ENCODE data around the gene MAP3K14. TPM values are rescaled to one million over a fixed set of nuclear protein-coding genes. Genes with fewer than 3 reads are reported as not detected.

Gene MAP3K14
- total and polyA plus RNA-seq, 12 donors = 6.7 to 24.1 (median 12.6) TPM

GRCh38 chr17:45276031-45276430, 40.8 kb downstream of the MAP3K14 start:
- DNase-seq (no peak), ATAC-seq (peak in 1 of 8 donors; percentile 12)
- H3K27me3 ChIP-seq = no peaks in the 10 kb centered on the region
- intact Hi-C loops (cut with DNase I) = loop anchor here in 9 of 10 donors (2.0 to 10.0 kb wide), 8 partner anchors 36 to 111 kb away; partner anchors contain the start of gene FMNL1 (in 5 of the 9)
- WGBS, 2 donors = 55 to 61% methylated on average over 6 of the region's 6 CpGs
- peaks cover 0 to 65% (median 32%) of the 10 kb centered on the region in 9 donors for H3K36me3 ChIP-seq
- H3K4me1 ChIP-seq = peaks cover 12 to 53% (median 36%) of the 10 kb centered on the region in 9 donors
- TF ChIP-seq CTCF (IDR thresholded peaks at IDR 0.05) = no peak
- peak overlapping the region in 4 of 10 donors; percentile 16 to 70 (median 38) for H3K27ac ChIP-seq
- H3K4me3 ChIP-seq = no peak overlapping the region
- H3K9me3 ChIP-seq = no peaks in the 10 kb centered on the region

GRCh38 chr17:45274033-45274432, 42.8 kb downstream of the MAP3K14 start:
- H3K27me3 ChIP-seq = no peaks in the 10 kb centered on the region
- H3K36me3 ChIP-seq = peaks cover 0 to 67% (median 46%) of the 10 kb centered on the region in 9 donors
- no peak for TF ChIP-seq CTCF (IDR thresholded peaks at IDR 0.05)
- WGBS, 2 donors = 90% methylated on average over 5 of the region's 5 CpGs
- peaks cover 12 to 40% (median 27%) of the 10 kb centered on the region in 9 donors for H3K4me1 ChIP-seq
- H3K9me3 ChIP-seq = no peaks in the 10 kb centered on the region
- no peak for ATAC-seq
- no peak overlapping the region for H3K4me3 ChIP-seq
- intact Hi-C loops (cut with DNase I) = loop anchor here in 4 of 10 donors (5.0 to 10.0 kb wide), 3 partner anchors 37 to 57 kb away; partner anchors contain the start of gene FMNL1 (in 2 of the 4)
- H3K27ac ChIP-seq = peak overlapping the region in 3 of 10 donors; percentile 19 to 35 (median 23)
- no peak for DNase-seq

GRCh38 chr17:45273551-45273957, 43.3 kb downstream of the MAP3K14 start:
- no peak for TF ChIP-seq CTCF (IDR thresholded peaks at IDR 0.05)
- ATAC-seq = peak in 1 of 8 donors; percentile 8

GRCh38 chr17:45271603-45272002, 45.2 kb downstream of the MAP3K14 start:
- ATAC-seq (no peak), DNase-seq (no peak)
- Histone ChIP-seq H3K4me1 (peaks cover 0 to 16% (median 6%) of the 10 kb centered on the region in 9 donors), H3K27me3 (no peaks in the 10 kb centered on the region), H3K36me3 (peaks cover 3 to 90% (median 69%) of the 10 kb centered on the region in 9 donors), H3K4me3 (no peak overlapping the region), H3K27ac (no peak overlapping the region), H3K9me3 (no peaks in the 10 kb centered on the region)
- intact Hi-C loops (cut with DNase I) = loop anchor here in 4 of 10 donors (5.0 to 10.0 kb wide), 3 partner anchors 34 to 54 kb away; partner anchors contain the start of gene FMNL1 (in 2 of the 4)
- TF ChIP-seq CTCF (IDR thresholded peaks at IDR 0.05) = no peak
- 95 to 97% methylated on average over 3 of the region's 3 CpGs for WGBS, 2 donors

More at GRCh38 chr17:45273551-45273957, 43.3 kb downstream of the MAP3K14 start:
- peak overlapping the region in 1 of 10 donors; percentile 35 for H3K27ac ChIP-seq
- peaks cover 11 to 35% (median 23%) of the 10 kb centered on the region in 9 donors for H3K4me1 ChIP-seq
- DNase-seq = no peak
- H3K4me3 ChIP-seq = no peak overlapping the region
- peaks cover under 1 to 72% (median 50%) of the 10 kb centered on the region in 9 donors for H3K36me3 ChIP-seq
- no peaks in the 10 kb centered on the region for H3K9me3 ChIP-seq
- intact Hi-C loops (cut with DNase I) = loop anchor here in 4 of 10 donors (5.0 to 10.0 kb wide), 3 partner anchors 36 to 56 kb away; partner anchors contain the start of gene FMNL1 (in 2 of the 4)
- H3K27me3 ChIP-seq = no peaks in the 10 kb centered on the region
- WGBS, 2 donors = 67 to 78% methylated on average over 16 of the region's 16 CpGs
